ENCODE measurements around the gene MYO5B. TPM values are rescaled to one million over a fixed set of nuclear protein-coding genes. Genes with fewer than 3 reads are reported as not detected.

Gene MYO5B
- total RNA-seq, 1 experiment from 2014 or later = 32.1 TPM

- Histone ChIP-seq H3K9me3 (ENCODE audit: control insufficient read depth in 1 of 2, insufficient read depth in 1 of 2, low read depth in 1 of 2, low read length in 2 of 2) (no peaks in the 10 kb centered on the region), H3K27me3 (ENCODE audit: insufficient read depth, low read length) (no peaks in the 10 kb centered on the region), H3K9me2 (ENCODE audit: insufficient read depth) (no peaks in the 10 kb centered on the region), H3K36me3 (ENCODE audit: control insufficient read depth in 1 of 2, insufficient read depth in 2 of 2, low read length in 2 of 2) (no peaks in the 10 kb centered on the region), H4K20me1 (ENCODE audit: insufficient read depth) (no peaks in the 10 kb centered on the region), H3K79me2 (ENCODE audit: insufficient read depth, low read length) (no peaks in the 10 kb centered on the region), H2AFZ (ENCODE audit: low read depth, low read length, poor library complexity, severe bottlenecking) (no peak overlapping the region), H3K4me3 (replicated peaks in 1 of 2; ENCODE audit: low read depth in 1 of 2, low read length in 2 of 2) (no peak overlapping the region), H3K4me2 (ENCODE audit: low read length) (no peak overlapping the region), H3K4me1 (ENCODE audit: control insufficient read depth in 1 of 2, insufficient read depth in 2 of 2, low read length in 2 of 2) (no peaks in the 10 kb centered on the region), H3K27ac (ENCODE audit: low read depth, low read length) (no peak overlapping the region), H3K9ac (ENCODE audit: low read length) (no peak overlapping the region)
- ChIA-PET POLR2A (no interaction called here), CTCF (no interaction called here), RAD21 (ENCODE audit: low non-redundant PET in 1 of 2, low total read pairs in 2 of 2, uncharacterized antibody in 2 of 2, unreplicated experiment in 2 of 2) (no interaction called here)
- ATAC-seq (no peak), DNase-seq (ENCODE audit: low read depth, low spot score) (no peak)
- no peak for TF ChIP-seq ZFX (IDR thresholded peaks at IDR 0.05)
- no peak for TF ChIP-seq ZNF274 (IDR thresholded peaks at IDR 0.05; ENCODE audit: low read depth, low read length)
- no peak for TF ChIP-seq EGR1 (IDR thresholded peaks at IDR 0.05; ENCODE audit: low read depth)
- no peak for TF ChIP-seq TCF7L2 (IDR thresholded peaks at IDR 0.05; ENCODE audit: borderline replicate concordance, extremely low read depth, insufficient read depth, insufficient read length)
- no peak for TF ChIP-seq EZH2phosphoT487 (IDR thresholded peaks at IDR 0.05; ENCODE audit: borderline replicate concordance)
- no peak for TF ChIP-seq RAD21 (IDR thresholded peaks at IDR 0.05; ENCODE audit: low read depth)
- TF ChIP-seq EZH2 (IDR thresholded peaks at IDR 0.05) = no peak
- TF ChIP-seq, protein P1, sequence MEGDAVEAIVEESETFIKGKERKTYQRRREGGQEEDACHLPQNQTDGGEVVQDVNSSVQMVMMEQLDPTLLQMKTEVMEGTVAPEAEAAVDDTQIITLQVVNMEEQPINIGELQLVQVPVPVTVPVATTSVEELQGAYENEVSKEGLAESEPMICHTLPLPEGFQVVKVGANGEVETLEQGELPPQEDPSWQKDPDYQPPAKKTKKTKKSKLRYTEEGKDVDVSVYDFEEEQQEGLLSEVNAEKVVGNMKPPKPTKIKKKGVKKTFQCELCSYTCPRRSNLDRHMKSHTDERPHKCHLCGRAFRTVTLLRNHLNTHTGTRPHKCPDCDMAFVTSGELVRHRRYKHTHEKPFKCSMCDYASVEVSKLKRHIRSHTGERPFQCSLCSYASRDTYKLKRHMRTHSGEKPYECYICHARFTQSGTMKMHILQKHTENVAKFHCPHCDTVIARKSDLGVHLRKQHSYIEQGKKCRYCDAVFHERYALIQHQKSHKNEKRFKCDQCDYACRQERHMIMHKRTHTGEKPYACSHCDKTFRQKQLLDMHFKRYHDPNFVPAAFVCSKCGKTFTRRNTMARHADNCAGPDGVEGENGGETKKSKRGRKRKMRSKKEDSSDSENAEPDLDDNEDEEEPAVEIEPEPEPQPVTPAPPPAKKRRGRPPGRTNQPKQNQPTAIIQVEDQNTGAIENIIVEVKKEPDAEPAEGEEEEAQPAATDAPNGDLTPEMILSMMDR (IDR thresholded peaks at IDR 0.05 in 2 of 3, conservative IDR thresholded peaks at IDR 0.05 in 1 of 3; ENCODE audit: borderline replicate concordance in 1 of 3, insufficient read depth in 1 of 3, low read depth in 2 of 3, low read length in 2 of 3) = no peak
- TF ChIP-seq SP1 (IDR thresholded peaks at IDR 0.05; ENCODE audit: low read depth) = no peak
- TF ChIP-seq POLR2AphosphoS5 (IDR thresholded peaks at IDR 0.05; ENCODE audit: low read depth, low read length) = no peak
- TF ChIP-seq, protein P2, sequence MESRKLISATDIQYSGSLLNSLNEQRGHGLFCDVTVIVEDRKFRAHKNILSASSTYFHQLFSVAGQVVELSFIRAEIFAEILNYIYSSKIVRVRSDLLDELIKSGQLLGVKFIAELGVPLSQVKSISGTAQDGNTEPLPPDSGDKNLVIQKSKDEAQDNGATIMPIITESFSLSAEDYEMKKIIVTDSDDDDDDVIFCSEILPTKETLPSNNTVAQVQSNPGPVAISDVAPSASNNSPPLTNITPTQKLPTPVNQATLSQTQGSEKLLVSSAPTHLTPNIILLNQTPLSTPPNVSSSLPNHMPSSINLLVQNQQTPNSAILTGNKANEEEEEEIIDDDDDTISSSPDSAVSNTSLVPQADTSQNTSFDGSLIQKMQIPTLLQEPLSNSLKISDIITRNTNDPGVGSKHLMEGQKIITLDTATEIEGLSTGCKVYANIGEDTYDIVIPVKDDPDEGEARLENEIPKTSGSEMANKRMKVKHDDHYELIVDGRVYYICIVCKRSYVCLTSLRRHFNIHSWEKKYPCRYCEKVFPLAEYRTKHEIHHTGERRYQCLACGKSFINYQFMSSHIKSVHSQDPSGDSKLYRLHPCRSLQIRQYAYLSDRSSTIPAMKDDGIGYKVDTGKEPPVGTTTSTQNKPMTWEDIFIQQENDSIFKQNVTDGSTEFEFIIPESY (IDR thresholded peaks at IDR 0.05; ENCODE audit: extremely low read depth, insufficient replicate concordance, low read length) = no peak
- TF ChIP-seq ELF1 (IDR thresholded peaks at IDR 0.05; ENCODE audit: borderline replicate concordance, low read depth) = no peak
- TF ChIP-seq REST (IDR thresholded peaks at IDR 0.05; ENCODE audit: low read depth) = no peak
- TF ChIP-seq CEBPB (IDR thresholded peaks at IDR 0.05; ENCODE audit: low read depth) = no peak
- intact Hi-C loops (cut with micrococcal nuclease) = no loop called here
- BruUV-seq (replicated peaks) = no TSS peak
These were observed 239.7 kb downstream of the MYO5B start for GRCh38 chr18:49955263-49955662.
